SIG-M5 treated with dmso at 0.1 percent for 504 hours (cell line): Measurements from ENCODE around the gene CAV1.
"Not testable (repeated sequence)": the region's sequence is repeated elsewhere in the genome, so short reads cannot be mapped to it uniquely, and the experiment has no call there.

Experiments used
- DNase-seq: peaks from one replicate; lab custom pipeline; 2025; ENCODE audit not compliant: unreplicated experiment; lab: John Stamatoyannopoulos, UW

CAV1 gene

GRCh38 chr7:116524609-116525297 is at the start of gene CAV1:
Gene CAV1 (plus strand): TSS chr7:116525036. CDS start chr7:116525063, 27 bp downstream.
- DNase-seq, result peak; percentile 2

- no peak for DNase-seq
Observed at GRCh38 chr7:116477625-116478024, 47.2 kb upstream of the CAV1 start.

GRCh38 chr7:116478834-116479233 is 46.0 kb upstream of the CAV1 start:
- DNase-seq, result no peak

- no peak for DNase-seq
Observed at GRCh38 chr7:116483271-116483942, 41.4 kb upstream of the CAV1 start.

GRCh38 chr7:116484389-116484788 is 40.4 kb upstream of the CAV1 start:
- DNase-seq, result not testable (repeated sequence)

- no peak for DNase-seq
Observed at GRCh38 chr7:116487907-116488521, 36.8 kb upstream of the CAV1 start.

- DNase-seq, result no peak
Observed at GRCh38 chr7:116490351-116490750, 34.5 kb upstream of the CAV1 start.

- DNase-seq, result no peak
Observed at GRCh38 chr7:116491887-116492653, 32.8 kb upstream of the CAV1 start.

- no peak for DNase-seq
Observed at GRCh38 chr7:116492654-116493109, 32.2 kb upstream of the CAV1 start.

- DNase-seq, result no peak
Observed at GRCh38 chr7:116493449-116493848, 31.4 kb upstream of the CAV1 start.

- DNase-seq, result no peak
Observed at GRCh38 chr7:116494472-116494871, 30.4 kb upstream of the CAV1 start.

- no peak for DNase-seq
Observed at GRCh38 chr7:116495736-116496135, 29.1 kb upstream of the CAV1 start.

GRCh38 chr7:116496653-116497052 is 28.2 kb upstream of the CAV1 start:
- DNase-seq, result no peak

GRCh38 chr7:116497708-116498107 is 27.1 kb upstream of the CAV1 start:
- DNase-seq, result no peak

- peak; percentile 9 for DNase-seq
Observed at GRCh38 chr7:116499168-116500077, 25.4 kb upstream of the CAV1 start, which contains the start of gene CAV2. Gene CAV2 (plus strand): TSS chr7:116499738. CDS start chr7:116499782, 44 bp downstream.

GRCh38 chr7:116500078-116500853 is 24.6 kb upstream of the CAV1 start:
- no peak for DNase-seq

- no peak for DNase-seq
Observed at GRCh38 chr7:116501425-116502167, 23.2 kb upstream of the CAV1 start.

GRCh38 chr7:116502201-116503096 is 22.4 kb upstream of the CAV1 start:
- no peak for DNase-seq
